HCT116 (cell line): ENCODE results near the gene GABRB3. TPM values are rescaled to one million over a fixed set of nuclear protein-coding genes. Genes with fewer than 3 reads are reported as not detected.

Source experiments
- ATAC-seq: fragments of 200-7000 bp; cut with Tn5 transposase; 2 replicates; pipeline ENCODE4 v1.9.1; 2020; ENCODE audit warnings: mild to moderate bottlenecking, moderate library complexity
- BruUV-seq: library from RNA; stranded (reverse); fragments of 400-500 nt; replicated peaks from 2 replicates; lab custom pipeline; 2021; lab: Mats Ljungman, UMichigan
- CTCF ChIA-PET: fragments of 300-600 bp; sonication (Branson Sonifier 250); formaldehyde crosslinking; loops from one replicate; lab custom pipeline; 2021; ENCODE audit warnings: antibody characterized with exemption; lab: Charles Lee
- POLR2A ChIA-PET: fragments of 300-600, 350-600 bp; sonication (Branson Sonifier 250); formaldehyde crosslinking; loops from one replicate; lab custom pipeline; 2021; ENCODE audit warnings: antibody characterized with exemption; lab: Charles Lee
- RAD21 ChIA-PET, 2 experiments: fragments of 300-600 bp; sonication (Branson Sonifier 250); formaldehyde crosslinking; loops; one replicate each; lab custom pipeline; 2023; ENCODE audit warnings: low total read pairs in 2 of 2; ENCODE audit not compliant: uncharacterized antibody in 2 of 2, unreplicated experiment in 2 of 2, low non-redundant PET in 1 of 2; lab: Charles Lee
- DNase-seq: peaks from one replicate; pipeline ENCODE4 v3.0.0-alpha.2; 2010; ENCODE audit warnings: low read depth, low spot score
- H2AFZ ChIP-seq: fragments of 200-600 bp; shearing (Covaris generic), sonication (generic); 2 replicates; pipeline ENCODE4 v1.6.1; 2017; ENCODE audit warnings: low read depth, mixed run types, mixed read lengths, antibody characterized with exemption, low read length; ENCODE audit not compliant: poor library complexity, severe bottlenecking
- H3K27ac ChIP-seq: 2 replicates; pipeline ENCODE4 v1.5.1; 2012; ENCODE audit warnings: low read depth, low read length
- H3K27me3 ChIP-seq: fragments of 200-600 bp; sonication (generic); 2 replicates; pipeline ENCODE4 v1.6.1; 2016; ENCODE audit warnings: mixed run types, low read length, mixed read lengths; ENCODE audit not compliant: insufficient read depth
- H3K36me3 ChIP-seq, 2 experiments: fragments of 200-500 bp in 1 of 2; fragments of 200-600 bp in 1 of 2; sonication (Bioruptor generic) in 1 of 2; sonication (generic) in 1 of 2; 2 replicates each; pipeline versions ENCODE4 v1.5.1 to v1.6.1; 2014 to 2016; ENCODE audit warnings: low read length in 2 of 2, inconsistent platforms in 1 of 2, mixed read lengths in 1 of 2, mixed run types in 1 of 2; ENCODE audit not compliant: insufficient read depth in 2 of 2, control insufficient read depth in 1 of 2
- H3K4me1 ChIP-seq, 2 experiments: fragments of 200-600 bp in 1 of 2; sonication (generic) in 1 of 2; 2 replicates each; pipeline versions ENCODE4 v1.5.1 to v1.6.1; 2012 to 2017; ENCODE audit warnings: low read length in 2 of 2, inconsistent platforms in 1 of 2, mild to moderate bottlenecking in 1 of 2, mixed read lengths in 1 of 2, mixed run types in 1 of 2, moderate library complexity in 1 of 2; ENCODE audit not compliant: insufficient read depth in 2 of 2, control insufficient read depth in 1 of 2
- H3K4me2 ChIP-seq: fragments of 200-600 bp; sonication (generic); 2 replicates; pipeline ENCODE4 v1.6.1; 2017; ENCODE audit warnings: mixed run types, low read length, mixed read lengths
- H3K4me3 ChIP-seq, 2 experiments: fragments of 200-600 bp in 1 of 2; sonication (generic) in 1 of 2; replicated peaks in 1 of 2; 2 replicates each; pipeline ENCODE4 v1.5.1; 2011 to 2016; ENCODE audit warnings: low read length in 2 of 2, control low read depth in 1 of 2, low read depth in 1 of 2, mild to moderate bottlenecking in 1 of 2, mixed read lengths in 1 of 2, mixed run types in 1 of 2
- H3K79me2 ChIP-seq: fragments of 200-600 bp; sonication (generic); 2 replicates; pipeline ENCODE4 v1.6.1; 2017; ENCODE audit warnings: mild to moderate bottlenecking, mixed run types, low read length, moderate library complexity, mixed read lengths; ENCODE audit not compliant: insufficient read depth
- H3K9ac ChIP-seq: fragments of 200-600 bp; sonication (generic); 2 replicates; pipeline ENCODE4 v1.6.1; 2016; ENCODE audit warnings: low read length, mixed read lengths
- H3K9me2 ChIP-seq: fragments of 200-600 bp; sonication (generic), shearing (Covaris generic); 2 replicates; pipeline ENCODE4 v1.6.1; 2017; ENCODE audit warnings: mixed run types, mild to moderate bottlenecking, moderate library complexity; ENCODE audit not compliant: insufficient read depth
- H3K9me3 ChIP-seq, 2 experiments: fragments of 200-500 bp in 1 of 2; fragments of 200-600 bp in 1 of 2; sonication (Bioruptor generic) in 1 of 2; sonication (generic) in 1 of 2; 2 replicates each; pipeline ENCODE4 v1.6.1; 2014 to 2017; ENCODE audit warnings: low read length in 2 of 2, mixed read lengths in 2 of 2, inconsistent platforms in 1 of 2, low read depth in 1 of 2, mild to moderate bottlenecking in 1 of 2, mixed run types in 1 of 2, moderate library complexity in 1 of 2; ENCODE audit not compliant: control insufficient read depth in 1 of 2, insufficient read depth in 1 of 2
- H4K20me1 ChIP-seq: fragments of 200-600 bp; sonication (generic), shearing (Covaris generic); 2 replicates; pipeline ENCODE4 v1.6.1; 2017; ENCODE audit warnings: mixed run types, mild to moderate bottlenecking, moderate library complexity; ENCODE audit not compliant: insufficient read depth
- CBX3 ChIP-seq: IDR thresholded peaks from 2 replicates; pipeline ENCODE4 v1.6.1; 2012; ENCODE audit warnings: low read depth
- EGR1 ChIP-seq: IDR thresholded peaks from 2 replicates; pipeline ENCODE4 v1.6.1; 2012; ENCODE audit warnings: low read depth
- ELF1 ChIP-seq: IDR thresholded peaks from 2 replicates; pipeline ENCODE4 v1.6.1; 2012; ENCODE audit warnings: low read depth, borderline replicate concordance
- EZH2phosphoT487 ChIP-seq: fragments of 200-600 bp; IDR thresholded peaks from 2 replicates; pipeline ENCODE4 v1.6.1; 2018; ENCODE audit warnings: antibody characterized with exemption, borderline replicate concordance
- FOSL1 ChIP-seq: IDR thresholded peaks from 2 replicates; pipeline ENCODE4 v1.6.1; 2012; ENCODE audit warnings: low read depth
- POLR2A ChIP-seq: IDR thresholded peaks from 2 replicates; pipeline ENCODE4 v1.7.0; 2011; ENCODE audit warnings: borderline replicate concordance; ENCODE audit not compliant: insufficient read depth, insufficient read length; ENCODE audit errors: extremely low read depth
- POLR2AphosphoS5 ChIP-seq: IDR thresholded peaks from 2 replicates; pipeline ENCODE4 v1.6.1; 2011; ENCODE audit warnings: mild to moderate bottlenecking, low read depth, low read length, moderate library complexity
- RAD21 ChIP-seq: IDR thresholded peaks from 2 replicates; pipeline ENCODE4 v1.6.1; 2012; ENCODE audit warnings: low read depth, mild to moderate bottlenecking
- SIN3A ChIP-seq: IDR thresholded peaks from 2 replicates; pipeline ENCODE4 v1.6.1; 2012; ENCODE audit warnings: low read depth
- SRF ChIP-seq: IDR thresholded peaks from 2 replicates; pipeline ENCODE4 v1.6.1; 2012; ENCODE audit warnings: low read depth
- TCF7L2 ChIP-seq: IDR thresholded peaks from 2 replicates; pipeline ENCODE4 v1.7.0; 2011; ENCODE audit warnings: borderline replicate concordance, inconsistent platforms; ENCODE audit not compliant: insufficient read depth, insufficient read length; ENCODE audit errors: extremely low read depth
- YY1 ChIP-seq: IDR thresholded peaks from 2 replicates; pipeline ENCODE4 v1.6.1; 2011; ENCODE audit warnings: low read length, low read depth, moderate library complexity, mild to moderate bottlenecking; ENCODE audit not compliant: insufficient replicate concordance; ENCODE audit errors: extremely low read depth
- ZFX ChIP-seq: fragments of 450-650 bp; IDR thresholded peaks from 2 replicates; pipeline ENCODE4 v1.6.1; 2017
- ZNF274 ChIP-seq: fragments of 200-500 bp; sonication (Bioruptor generic); IDR thresholded peaks from 2 replicates; pipeline ENCODE4 v1.6.1; 2014; ENCODE audit warnings: mild to moderate bottlenecking, low read depth, low read length, inconsistent platforms
- intact Hi-C: fragments of 100-400 bp; cut with micrococcal nuclease; formaldehyde crosslinking; loops from 2 replicates; pipeline ENCODE4 v1.10.0; 2022
- total RNA-seq: library from RNA; stranded (reverse); gene quantifications from one replicate; pipeline ENCODE4 v1.2.1, GENCODE V29; 2021; ENCODE audit not compliant: unreplicated experiment
- TF ChIP-seq, protein P1 (sequence below), 3 experiments: fragments of 200-600 bp in 1 of 3; sonication (generic) in 1 of 3; IDR thresholded peaks in 2 of 3; conservative IDR thresholded peaks in 1 of 3; 2 replicates each; pipeline ENCODE4 v1.5.1; 2012 to 2017; ENCODE audit warnings: low read depth in 2 of 3, low read length in 2 of 3, antibody characterized with exemption in 1 of 3, borderline replicate concordance in 1 of 3, control low read depth in 1 of 3, mild to moderate bottlenecking in 1 of 3, mixed read lengths in 1 of 3, mixed run types in 1 of 3, moderate library complexity in 1 of 3; ENCODE audit not compliant: insufficient read depth in 1 of 3
- TF ChIP-seq, protein P2 (sequence below): IDR thresholded peaks from 2 replicates; pipeline ENCODE4 v1.6.1; 2011; ENCODE audit warnings: mild to moderate bottlenecking, low read length, moderate library complexity; ENCODE audit not compliant: insufficient replicate concordance; ENCODE audit errors: extremely low read depth
- TF ChIP-seq, protein P3 (sequence below): IDR thresholded peaks from 2 replicates; pipeline ENCODE4 v1.6.1; 2012; ENCODE audit warnings: low read depth
- TF ChIP-seq, protein P4 (sequence below): IDR thresholded peaks from 2 replicates; pipeline ENCODE4 v1.6.1; 2012
- TF ChIP-seq, protein P5 (sequence below): IDR thresholded peaks from 2 replicates; pipeline ENCODE4 v1.6.1; 2012

GABRB3 gene
- total RNA-seq, 1 experiment from 2014 or later, result 0.52 TPM

DNA sequence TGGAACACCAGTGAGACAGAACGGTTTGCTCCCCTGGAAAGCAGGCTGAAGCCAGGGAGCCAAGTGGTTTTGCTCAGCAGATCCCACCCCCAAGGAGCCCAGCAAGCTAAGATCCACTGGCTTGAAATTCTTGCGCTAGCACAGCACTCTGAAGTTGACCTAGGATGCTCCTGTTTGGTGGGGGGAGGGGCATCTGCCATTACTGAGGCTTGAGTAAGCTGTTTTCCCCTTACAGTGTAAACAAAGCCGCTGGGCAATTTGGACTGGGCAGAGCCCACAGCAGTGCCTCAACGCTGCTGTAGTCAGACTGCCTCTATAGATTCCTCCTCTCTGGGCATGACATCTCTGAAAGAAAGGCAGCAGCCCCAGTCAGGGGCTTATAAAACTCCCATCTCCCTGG, 241.4 kb downstream of the GABRB3 start:
- Histone ChIP-seq H3K9me3 (peaks cover 3 to 9% of the 10 kb centered on the region in 2 experiments; a peak in 3 of 4 replicates), H3K9me2 (no peaks in the 10 kb centered on the region), H3K27ac (no peak overlapping the region), H3K4me2 (no peak overlapping the region), H3K79me2 (no peaks in the 10 kb centered on the region), H3K4me1 (no peaks in the 10 kb centered on the region), H3K27me3 (no peaks in the 10 kb centered on the region), H2AFZ (no peak overlapping the region), H3K36me3 (no peaks in the 10 kb centered on the region), H4K20me1 (no peaks in the 10 kb centered on the region), H3K9ac (no peak overlapping the region), H3K4me3 (no peak overlapping the region)
- ChIA-PET RAD21 (no interaction called here), POLR2A (no interaction called here), CTCF (no interaction called here)
- BruUV-seq, result no TSS peak
- intact Hi-C loops, result no loop called here
- TF ChIP-seq, protein P1, sequence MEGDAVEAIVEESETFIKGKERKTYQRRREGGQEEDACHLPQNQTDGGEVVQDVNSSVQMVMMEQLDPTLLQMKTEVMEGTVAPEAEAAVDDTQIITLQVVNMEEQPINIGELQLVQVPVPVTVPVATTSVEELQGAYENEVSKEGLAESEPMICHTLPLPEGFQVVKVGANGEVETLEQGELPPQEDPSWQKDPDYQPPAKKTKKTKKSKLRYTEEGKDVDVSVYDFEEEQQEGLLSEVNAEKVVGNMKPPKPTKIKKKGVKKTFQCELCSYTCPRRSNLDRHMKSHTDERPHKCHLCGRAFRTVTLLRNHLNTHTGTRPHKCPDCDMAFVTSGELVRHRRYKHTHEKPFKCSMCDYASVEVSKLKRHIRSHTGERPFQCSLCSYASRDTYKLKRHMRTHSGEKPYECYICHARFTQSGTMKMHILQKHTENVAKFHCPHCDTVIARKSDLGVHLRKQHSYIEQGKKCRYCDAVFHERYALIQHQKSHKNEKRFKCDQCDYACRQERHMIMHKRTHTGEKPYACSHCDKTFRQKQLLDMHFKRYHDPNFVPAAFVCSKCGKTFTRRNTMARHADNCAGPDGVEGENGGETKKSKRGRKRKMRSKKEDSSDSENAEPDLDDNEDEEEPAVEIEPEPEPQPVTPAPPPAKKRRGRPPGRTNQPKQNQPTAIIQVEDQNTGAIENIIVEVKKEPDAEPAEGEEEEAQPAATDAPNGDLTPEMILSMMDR (IDR thresholded peaks at IDR 0.05 in 2 of 3, conservative IDR thresholded peaks at IDR 0.05 in 1 of 3; ENCODE audit: borderline replicate concordance in 1 of 3, insufficient read depth in 1 of 3, low read depth in 2 of 3, low read length in 2 of 3), result no peak
- TF ChIP-seq ZFX (no peak), ELF1 (no peak), TCF7L2 (no peak), YY1 (no peak), SIN3A (no peak), FOSL1 (no peak), EGR1 (no peak), SRF (no peak), EZH2phosphoT487 (no peak), RAD21 (no peak), POLR2AphosphoS5 (no peak), ZNF274 (no peak), POLR2A (no peak), CBX3 (no peak)
- TF ChIP-seq, protein P2, sequence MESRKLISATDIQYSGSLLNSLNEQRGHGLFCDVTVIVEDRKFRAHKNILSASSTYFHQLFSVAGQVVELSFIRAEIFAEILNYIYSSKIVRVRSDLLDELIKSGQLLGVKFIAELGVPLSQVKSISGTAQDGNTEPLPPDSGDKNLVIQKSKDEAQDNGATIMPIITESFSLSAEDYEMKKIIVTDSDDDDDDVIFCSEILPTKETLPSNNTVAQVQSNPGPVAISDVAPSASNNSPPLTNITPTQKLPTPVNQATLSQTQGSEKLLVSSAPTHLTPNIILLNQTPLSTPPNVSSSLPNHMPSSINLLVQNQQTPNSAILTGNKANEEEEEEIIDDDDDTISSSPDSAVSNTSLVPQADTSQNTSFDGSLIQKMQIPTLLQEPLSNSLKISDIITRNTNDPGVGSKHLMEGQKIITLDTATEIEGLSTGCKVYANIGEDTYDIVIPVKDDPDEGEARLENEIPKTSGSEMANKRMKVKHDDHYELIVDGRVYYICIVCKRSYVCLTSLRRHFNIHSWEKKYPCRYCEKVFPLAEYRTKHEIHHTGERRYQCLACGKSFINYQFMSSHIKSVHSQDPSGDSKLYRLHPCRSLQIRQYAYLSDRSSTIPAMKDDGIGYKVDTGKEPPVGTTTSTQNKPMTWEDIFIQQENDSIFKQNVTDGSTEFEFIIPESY, result no peak
- TF ChIP-seq, protein P3, sequence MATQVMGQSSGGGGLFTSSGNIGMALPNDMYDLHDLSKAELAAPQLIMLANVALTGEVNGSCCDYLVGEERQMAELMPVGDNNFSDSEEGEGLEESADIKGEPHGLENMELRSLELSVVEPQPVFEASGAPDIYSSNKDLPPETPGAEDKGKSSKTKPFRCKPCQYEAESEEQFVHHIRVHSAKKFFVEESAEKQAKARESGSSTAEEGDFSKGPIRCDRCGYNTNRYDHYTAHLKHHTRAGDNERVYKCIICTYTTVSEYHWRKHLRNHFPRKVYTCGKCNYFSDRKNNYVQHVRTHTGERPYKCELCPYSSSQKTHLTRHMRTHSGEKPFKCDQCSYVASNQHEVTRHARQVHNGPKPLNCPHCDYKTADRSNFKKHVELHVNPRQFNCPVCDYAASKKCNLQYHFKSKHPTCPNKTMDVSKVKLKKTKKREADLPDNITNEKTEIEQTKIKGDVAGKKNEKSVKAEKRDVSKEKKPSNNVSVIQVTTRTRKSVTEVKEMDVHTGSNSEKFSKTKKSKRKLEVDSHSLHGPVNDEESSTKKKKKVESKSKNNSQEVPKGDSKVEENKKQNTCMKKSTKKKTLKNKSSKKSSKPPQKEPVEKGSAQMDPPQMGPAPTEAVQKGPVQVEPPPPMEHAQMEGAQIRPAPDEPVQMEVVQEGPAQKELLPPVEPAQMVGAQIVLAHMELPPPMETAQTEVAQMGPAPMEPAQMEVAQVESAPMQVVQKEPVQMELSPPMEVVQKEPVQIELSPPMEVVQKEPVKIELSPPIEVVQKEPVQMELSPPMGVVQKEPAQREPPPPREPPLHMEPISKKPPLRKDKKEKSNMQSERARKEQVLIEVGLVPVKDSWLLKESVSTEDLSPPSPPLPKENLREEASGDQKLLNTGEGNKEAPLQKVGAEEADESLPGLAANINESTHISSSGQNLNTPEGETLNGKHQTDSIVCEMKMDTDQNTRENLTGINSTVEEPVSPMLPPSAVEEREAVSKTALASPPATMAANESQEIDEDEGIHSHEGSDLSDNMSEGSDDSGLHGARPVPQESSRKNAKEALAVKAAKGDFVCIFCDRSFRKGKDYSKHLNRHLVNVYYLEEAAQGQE, result no peak
- TF ChIP-seq, protein P4, sequence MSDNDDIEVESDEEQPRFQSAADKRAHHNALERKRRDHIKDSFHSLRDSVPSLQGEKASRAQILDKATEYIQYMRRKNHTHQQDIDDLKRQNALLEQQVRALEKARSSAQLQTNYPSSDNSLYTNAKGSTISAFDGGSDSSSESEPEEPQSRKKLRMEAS, result no peak
- TF ChIP-seq, protein P5, sequence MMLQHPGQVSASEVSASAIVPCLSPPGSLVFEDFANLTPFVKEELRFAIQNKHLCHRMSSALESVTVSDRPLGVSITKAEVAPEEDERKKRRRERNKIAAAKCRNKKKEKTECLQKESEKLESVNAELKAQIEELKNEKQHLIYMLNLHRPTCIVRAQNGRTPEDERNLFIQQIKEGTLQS, result no peak
- DNase-seq, result no peak
- ATAC-seq, result no peak
